Psoas muscle (tissue), 8 donors: ENCODE results near the gene CLK2. TPM values are rescaled to one million over a fixed set of nuclear protein-coding genes. Genes with fewer than 3 reads are reported as not detected.

Experiments used
- ATAC-seq, 4 donors: fragments of 200-7000 bp; cut with Tn5 transposase; one replicate each; pipeline ENCODE4 v1.9.1; 2020; ENCODE audit warnings: moderate library complexity in 3 of 4, mild to moderate bottlenecking in 2 of 4
- DNase-seq, 2 donors: peaks; one replicate each; pipeline ENCODE4 v3.0.0-alpha.2; 2020
- H3K27ac ChIP-seq: fragments of 200-600 bp; one replicate; pipeline ENCODE4 v1.8.0; 2022
- H3K27me3 ChIP-seq, 3 donors: fragments of 200-600 bp in 1 of 3; one replicate each; pipeline versions ENCODE4 v1.6.1 to v1.8.0; 2013 to 2022; ENCODE audit warnings: low read length in 2 of 3, mild to moderate bottlenecking in 2 of 3, moderate library complexity in 1 of 3; ENCODE audit not compliant: insufficient read depth in 3 of 3
- H3K36me3 ChIP-seq, 2 donors: fragments of 200-600 bp in 1 of 2; one replicate each; pipeline versions ENCODE4 v1.6.1 to v1.8.0; 2013 to 2022; ENCODE audit warnings: low read depth in 1 of 2, mild to moderate bottlenecking in 1 of 2, moderate library complexity in 1 of 2; ENCODE audit not compliant: insufficient read depth in 1 of 2
- H3K4me1 ChIP-seq: fragments of 200-600 bp; one replicate; pipeline ENCODE4 v1.8.0; 2022
- H3K4me3 ChIP-seq: fragments of 200-600 bp; one replicate; pipeline ENCODE4 v1.8.0; 2022; ENCODE audit warnings: mild to moderate bottlenecking
- H3K9me3 ChIP-seq: fragments of 200-600 bp; one replicate; pipeline ENCODE4 v1.8.0; 2022
- WGBS, 3 donors: extraction: QIAGEN DNeasy Blood & Tissue Kit; methylation state at CpG; one replicate each; pipeline versions ENCODE4 v1.1.6 to v1.1.7; 2013; 5-methylcytosine and 5-hydroxymethylcytosine counted together
- intact Hi-C, 2 donors: fragments of 100-400 bp; cut with DNase I; formaldehyde crosslinking; loops; one replicate each; pipeline versions ENCODE4 v1.11.0 to v1.14.2; 2022
- polyA plus RNA-seq, 3 donors: library from polyadenylated mRNA; stranded (reverse); fragments of 200-250 nt; gene quantifications; one replicate each; pipeline ENCODE4 v1.2.3, GENCODE V29; 2013
- total RNA-seq, 4 donors: library from RNA; stranded (reverse); fragmentation: NEBNext Ultra II Directional in 2 of 4; extraction: Animal tissue kit (Norgen Biotek cat#: 25700) in 2 of 4; gene quantifications; one replicate each; pipeline versions ENCODE4 v1.2.1 to v1.2.4, GENCODE V29; 2021 to 2023
- TF ChIP-seq, protein P1 (sequence below): fragments of 200-600 bp; IDR thresholded peaks from one replicate; pipeline ENCODE4 v1.8.0; 2022; ENCODE audit warnings: antibody characterized with exemption
- donor health status: healthy with polysubstance abuse.
- donor health status: DM: no; HTN: no; CAD: no; lungs with moderate emphysema.
- donor health status: Bipolar disorder and iron deficiency.
- donor health status: healthy.
- donor health status: DM: yes; HTN: yes; CAD: no.
- donor health status: DM: no; HTN: no; CAD: no.
- donor health status: DM: no; HTN: no; CAD: no.
- donor health status: DM: yes; HTN: yes; CAD: no.

Gene CLK2
- total and polyA plus RNA-seq, 7 donors: 11.7 to 28.5 (median 20.9) TPM

DNA sequence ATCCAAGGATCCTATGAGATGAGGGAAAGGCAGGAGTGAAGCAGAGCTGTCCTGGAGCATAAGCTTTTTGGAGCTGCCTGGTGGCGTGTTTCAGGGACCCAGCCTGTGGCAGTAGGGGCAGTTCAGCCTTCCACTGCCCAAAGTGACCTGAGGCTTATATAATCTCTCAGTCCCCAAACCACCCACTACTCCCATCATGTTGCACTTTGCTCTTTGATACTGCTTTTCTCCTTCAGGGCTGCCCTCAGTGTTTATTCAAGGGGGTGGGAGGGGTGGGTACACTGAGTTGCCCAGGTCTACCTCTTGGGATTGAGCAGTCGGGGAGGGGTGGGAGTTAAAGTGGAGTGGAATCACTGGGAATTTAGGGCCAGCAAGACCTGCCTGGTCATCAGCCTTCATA, 13.2 kb upstream of the CLK2 start:
- WGBS, 3 donors: 92 to 98% (median 94%) methylated on average over 2 of the region's 2 CpGs
- Histone ChIP-seq H3K4me1 (no peaks in the 10 kb centered on the region), H3K27me3 (no peaks in the 10 kb centered on the region), H3K9me3 (no peaks in the 10 kb centered on the region), H3K4me3 (no peak overlapping the region), H3K27ac (no peak overlapping the region), H3K36me3 (no peaks in the 10 kb centered on the region)
- no peak for DNase-seq
- TF ChIP-seq, protein P1, sequence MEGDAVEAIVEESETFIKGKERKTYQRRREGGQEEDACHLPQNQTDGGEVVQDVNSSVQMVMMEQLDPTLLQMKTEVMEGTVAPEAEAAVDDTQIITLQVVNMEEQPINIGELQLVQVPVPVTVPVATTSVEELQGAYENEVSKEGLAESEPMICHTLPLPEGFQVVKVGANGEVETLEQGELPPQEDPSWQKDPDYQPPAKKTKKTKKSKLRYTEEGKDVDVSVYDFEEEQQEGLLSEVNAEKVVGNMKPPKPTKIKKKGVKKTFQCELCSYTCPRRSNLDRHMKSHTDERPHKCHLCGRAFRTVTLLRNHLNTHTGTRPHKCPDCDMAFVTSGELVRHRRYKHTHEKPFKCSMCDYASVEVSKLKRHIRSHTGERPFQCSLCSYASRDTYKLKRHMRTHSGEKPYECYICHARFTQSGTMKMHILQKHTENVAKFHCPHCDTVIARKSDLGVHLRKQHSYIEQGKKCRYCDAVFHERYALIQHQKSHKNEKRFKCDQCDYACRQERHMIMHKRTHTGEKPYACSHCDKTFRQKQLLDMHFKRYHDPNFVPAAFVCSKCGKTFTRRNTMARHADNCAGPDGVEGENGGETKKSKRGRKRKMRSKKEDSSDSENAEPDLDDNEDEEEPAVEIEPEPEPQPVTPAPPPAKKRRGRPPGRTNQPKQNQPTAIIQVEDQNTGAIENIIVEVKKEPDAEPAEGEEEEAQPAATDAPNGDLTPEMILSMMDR: no peak
- no peak for ATAC-seq
- intact Hi-C loops: no loop called here

DNA sequence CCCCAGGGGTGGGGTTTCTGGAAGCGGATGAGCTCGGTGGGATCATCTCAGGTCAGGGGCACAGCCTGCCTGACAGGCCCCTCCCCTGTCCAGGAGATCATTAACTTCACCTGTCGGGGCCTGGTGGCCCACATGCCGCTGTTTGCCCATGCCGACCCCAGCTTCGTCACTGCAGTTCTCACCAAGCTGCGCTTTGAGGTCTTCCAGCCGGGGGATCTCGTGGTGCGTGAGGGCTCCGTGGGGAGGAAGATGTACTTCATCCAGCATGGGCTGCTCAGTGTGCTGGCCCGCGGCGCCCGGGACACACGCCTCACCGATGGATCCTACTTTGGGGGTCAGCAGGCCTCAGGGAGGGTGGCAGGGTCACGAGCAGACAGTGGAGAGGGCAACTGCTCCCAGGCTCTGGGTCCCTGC, 12.3 kb upstream of the CLK2 start:
- H3K4me3 ChIP-seq: no peak overlapping the region
- TF ChIP-seq, protein P1: no peak
- no peaks in the 10 kb centered on the region for H3K36me3 ChIP-seq
- WGBS, 3 donors: 92 to 95% (median 94%) methylated on average over 18 of the region's 18 CpGs
- DNase-seq (no peak), ATAC-seq (no peak)
- H3K9me3 ChIP-seq: no peaks in the 10 kb centered on the region
- no peaks in the 10 kb centered on the region for H3K27me3 ChIP-seq
- intact Hi-C loops: no loop called here
- no peak overlapping the region for H3K27ac ChIP-seq
- no peaks in the 10 kb centered on the region for H3K4me1 ChIP-seq

DNA sequence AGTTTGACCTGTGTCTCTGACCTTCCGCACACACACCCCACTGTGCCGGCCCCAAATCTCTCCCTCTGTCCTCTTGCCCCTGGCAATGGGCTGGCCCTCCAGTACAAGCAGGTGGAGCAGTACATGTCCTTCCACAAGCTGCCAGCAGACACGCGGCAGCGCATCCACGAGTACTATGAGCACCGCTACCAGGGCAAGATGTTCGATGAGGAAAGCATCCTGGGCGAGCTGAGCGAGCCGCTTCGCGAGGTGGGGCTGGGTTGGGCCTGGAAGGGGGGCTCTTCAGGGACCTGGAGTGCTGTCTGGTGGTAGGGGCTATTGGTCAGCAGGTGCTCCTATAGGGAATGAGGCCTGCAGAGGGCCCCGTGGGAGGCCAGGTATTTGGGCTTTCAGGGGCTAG, 11.8 kb upstream of the CLK2 start:
- no peak overlapping the region for H3K4me3 ChIP-seq
- intact Hi-C loops: no loop called here
- ATAC-seq: no peak
- no peak overlapping the region for H3K27ac ChIP-seq
- no peaks in the 10 kb centered on the region for H3K27me3 ChIP-seq
- H3K36me3 ChIP-seq: no peaks in the 10 kb centered on the region
- WGBS, 3 donors: 90 to 94% (median 91%) methylated on average over 14 of the region's 14 CpGs
- H3K9me3 ChIP-seq: no peaks in the 10 kb centered on the region
- no peak for DNase-seq
- TF ChIP-seq, protein P1: no peak
- no peaks in the 10 kb centered on the region for H3K4me1 ChIP-seq

DNA sequence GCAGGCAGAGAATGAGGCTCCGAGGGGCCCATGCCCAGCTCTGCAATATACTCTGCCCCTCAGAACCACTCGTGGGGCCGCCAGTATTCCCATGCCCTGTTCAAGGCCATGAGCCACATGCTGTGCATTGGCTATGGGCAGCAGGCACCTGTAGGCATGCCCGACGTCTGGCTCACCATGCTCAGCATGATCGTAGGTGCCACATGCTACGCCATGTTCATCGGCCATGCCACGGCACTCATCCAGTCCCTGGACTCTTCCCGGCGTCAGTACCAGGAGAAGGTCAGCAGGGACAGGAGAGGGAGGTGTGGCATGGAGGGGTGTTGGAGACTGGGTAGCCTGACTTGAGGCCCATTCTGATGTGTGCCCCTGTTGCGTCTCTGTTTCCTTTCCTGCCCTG, 11.2 kb upstream of the CLK2 start:
- no peaks in the 10 kb centered on the region for H3K9me3 ChIP-seq
- H3K4me3 ChIP-seq: no peak overlapping the region
- H3K4me1 ChIP-seq: no peaks in the 10 kb centered on the region
- intact Hi-C loops: no loop called here
- TF ChIP-seq, protein P1: no peak
- ATAC-seq (no peak), DNase-seq (no peak)
- no peaks in the 10 kb centered on the region for H3K36me3 ChIP-seq
- no peak overlapping the region for H3K27ac ChIP-seq
- no peaks in the 10 kb centered on the region for H3K27me3 ChIP-seq
- WGBS, 3 donors: 85 to 92% (median 90%) methylated on average over 12 of the region's 12 CpGs

DNA sequence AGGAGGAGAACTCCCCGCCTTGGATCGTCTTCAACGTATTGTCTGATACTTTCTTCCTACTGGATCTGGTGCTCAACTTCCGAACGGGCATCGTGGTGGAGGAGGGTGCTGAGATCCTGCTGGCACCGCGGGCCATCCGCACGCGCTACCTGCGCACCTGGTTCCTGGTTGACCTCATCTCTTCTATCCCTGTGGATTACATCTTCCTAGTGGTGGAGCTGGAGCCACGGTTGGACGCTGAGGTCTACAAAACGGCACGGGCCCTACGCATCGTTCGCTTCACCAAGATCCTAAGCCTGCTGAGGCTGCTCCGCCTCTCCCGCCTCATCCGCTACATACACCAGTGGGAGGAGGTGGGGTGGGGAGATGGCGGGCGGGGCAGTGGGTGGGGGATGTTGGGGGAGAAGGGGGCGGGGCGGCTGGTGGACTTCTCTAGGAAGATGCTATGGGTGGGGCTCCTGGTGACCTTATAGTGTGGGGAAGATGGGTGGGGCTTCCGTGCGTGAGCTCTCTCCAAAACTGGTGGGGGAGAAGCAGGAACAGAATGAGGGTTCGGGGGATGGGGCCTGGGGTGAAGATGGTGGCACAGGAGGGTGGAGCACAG, 9.3 kb upstream of the CLK2 start:
- no peaks in the 10 kb centered on the region for H3K9me3 ChIP-seq
- H3K27me3 ChIP-seq: no peaks in the 10 kb centered on the region
- ATAC-seq (no peak), DNase-seq (no peak)
- no peaks in the 10 kb centered on the region for H3K36me3 ChIP-seq
- no peak overlapping the region for H3K4me3 ChIP-seq
- H3K27ac ChIP-seq: no peak overlapping the region
- 93% methylated on average over 25 to 29 of the region's 29 CpGs for WGBS, 3 donors
- intact Hi-C loops: no loop called here
- peaks cover 7% of the 10 kb centered on the region for H3K4me1 ChIP-seq
- TF ChIP-seq, protein P1: no peak
